ENCODE data around the gene CILP2. TPM values are rescaled to one million over a fixed set of nuclear protein-coding genes. Genes with fewer than 3 reads are reported as not detected.

CILP2 gene
- total RNA-seq, 1 donor from 2014 or later: 2.4 TPM

- no peak for TF ChIP-seq CTCF (IDR thresholded peaks at IDR 0.05; ENCODE audit: unreplicated experiment)
- no peaks in the 10 kb centered on the region for H3K36me3 Mint-ChIP-seq (ENCODE audit: insufficient read depth)
- DNase-seq (ENCODE audit: low spot score, unreplicated experiment): no peak
- H3K4me1 Mint-ChIP-seq (ENCODE audit: low read depth): no peaks in the 10 kb centered on the region
- peaks cover 6% of the 10 kb centered on the region for H3K27me3 Mint-ChIP-seq
- H3K4me3 Mint-ChIP-seq (ENCODE audit: low read depth): no peak overlapping the region
- H3K27ac Mint-ChIP-seq: no peak overlapping the region
- no peaks in the 10 kb centered on the region for H3K9me3 Mint-ChIP-seq (ENCODE audit: low read depth)
Observed at GRCh38 chr19:19544954-19545591, 7.0 kb downstream of the CILP2 start.

GRCh38 chr19:19545707-19546106, 7.6 kb downstream of the CILP2 start:
- no peak for TF ChIP-seq CTCF (IDR thresholded peaks at IDR 0.05; ENCODE audit: unreplicated experiment)
- H3K36me3 Mint-ChIP-seq (ENCODE audit: insufficient read depth): no peaks in the 10 kb centered on the region
- no peak for DNase-seq (ENCODE audit: low spot score, unreplicated experiment)
- H3K4me3 Mint-ChIP-seq (ENCODE audit: low read depth): no peak overlapping the region
- no peaks in the 10 kb centered on the region for H3K4me1 Mint-ChIP-seq (ENCODE audit: low read depth)
- H3K27ac Mint-ChIP-seq: no peak overlapping the region
- H3K9me3 Mint-ChIP-seq (ENCODE audit: low read depth): no peaks in the 10 kb centered on the region
- peaks cover 6% of the 10 kb centered on the region for H3K27me3 Mint-ChIP-seq

- no peak for TF ChIP-seq CTCF (IDR thresholded peaks at IDR 0.05; ENCODE audit: unreplicated experiment)
- Mint-ChIP-seq H3K4me3 (ENCODE audit: low read depth) (no peak overlapping the region), H3K9me3 (ENCODE audit: low read depth) (no peaks in the 10 kb centered on the region), H3K36me3 (ENCODE audit: insufficient read depth) (no peaks in the 10 kb centered on the region), H3K27me3 (peaks cover 6% of the 10 kb centered on the region), H3K4me1 (ENCODE audit: low read depth) (no peaks in the 10 kb centered on the region), H3K27ac (no peak overlapping the region)
- no peak for DNase-seq (ENCODE audit: low spot score, unreplicated experiment)
Observed at GRCh38 chr19:19546751-19547162, 8.7 kb downstream of the CILP2 start.

- no peak for TF ChIP-seq CTCF (IDR thresholded peaks at IDR 0.05; ENCODE audit: unreplicated experiment)
- Mint-ChIP-seq H3K4me3 (ENCODE audit: low read depth) (no peak overlapping the region), H3K9me3 (ENCODE audit: low read depth) (no peaks in the 10 kb centered on the region), H3K27ac (no peak overlapping the region), H3K36me3 (ENCODE audit: insufficient read depth) (no peaks in the 10 kb centered on the region), H3K27me3 (peaks cover 4% of the 10 kb centered on the region), H3K4me1 (ENCODE audit: low read depth) (no peaks in the 10 kb centered on the region)
- no peak for DNase-seq (ENCODE audit: low spot score, unreplicated experiment)
Observed at GRCh38 chr19:19547674-19548336, 9.7 kb downstream of the CILP2 start.

- H3K9me3 Mint-ChIP-seq (ENCODE audit: low read depth): no peaks in the 10 kb centered on the region
- no peaks in the 10 kb centered on the region for H3K36me3 Mint-ChIP-seq (ENCODE audit: insufficient read depth)
- H3K27ac Mint-ChIP-seq: no peak overlapping the region
- no peak overlapping the region for H3K4me3 Mint-ChIP-seq (ENCODE audit: low read depth)
- no peaks in the 10 kb centered on the region for H3K4me1 Mint-ChIP-seq (ENCODE audit: low read depth)
- no peak for DNase-seq (ENCODE audit: low spot score, unreplicated experiment)
- peaks cover 4% of the 10 kb centered on the region for H3K27me3 Mint-ChIP-seq
- no peak for TF ChIP-seq CTCF (IDR thresholded peaks at IDR 0.05; ENCODE audit: unreplicated experiment)
Observed at GRCh38 chr19:19548915-19549759, 11.1 kb downstream of the CILP2 start.
